T-helper 2 cell treated with Interferon-gamma antibody and Interleukin-4, amounts not matched to agents 5 μg/mL and 100 μg/mL, for 36 hours (primary cell): Measurements from ENCODE around the gene SLC4A8.

ENCODE experiments used
- DNase-seq: peaks from one replicate; pipeline ENCODE4 v3.0.0; 2021; ENCODE audit warnings: low spot score
- H3K27ac Mint-ChIP-seq: one replicate; pipeline ENCODE4 v1.8.0; 2021; ENCODE audit warnings: mild to moderate bottlenecking, mixed read lengths
- H3K27me3 Mint-ChIP-seq: one replicate; pipeline ENCODE4 v1.8.0; 2021; ENCODE audit warnings: low read depth, mixed read lengths
- H3K36me3 Mint-ChIP-seq: one replicate; pipeline ENCODE4 v1.8.0; 2021; ENCODE audit warnings: low read depth, mixed read lengths
- H3K4me1 Mint-ChIP-seq: one replicate; pipeline ENCODE4 v1.8.0; 2021; ENCODE audit warnings: low read depth, mixed read lengths
- H3K4me3 Mint-ChIP-seq: one replicate; pipeline ENCODE4 v1.8.0; 2022; ENCODE audit warnings: mild to moderate bottlenecking, moderate library complexity, mixed read lengths
- H3K9me3 Mint-ChIP-seq: one replicate; pipeline ENCODE4 v1.8.0; 2021; ENCODE audit warnings: mixed read lengths

SLC4A8 gene

GRCh38 chr12:51540996-51541395, 116.4 kb downstream of the SLC4A8 start:
- H3K4me3 Mint-ChIP-seq: no peak overlapping the region
- no peaks in the 10 kb centered on the region for H3K9me3 Mint-ChIP-seq
- peaks cover 2% of the 10 kb centered on the region for H3K27me3 Mint-ChIP-seq
- no peaks in the 10 kb centered on the region for H3K36me3 Mint-ChIP-seq
- DNase-seq: no peak
- H3K27ac Mint-ChIP-seq: no peak overlapping the region
- H3K4me1 Mint-ChIP-seq: no peaks in the 10 kb centered on the region

GRCh38 chr12:51546097-51546496, 121.5 kb downstream of the SLC4A8 start:
- H3K27me3 Mint-ChIP-seq: peaks cover 8% of the 10 kb centered on the region
- H3K4me1 Mint-ChIP-seq: no peaks in the 10 kb centered on the region
- H3K36me3 Mint-ChIP-seq: no peaks in the 10 kb centered on the region
- no peaks in the 10 kb centered on the region for H3K9me3 Mint-ChIP-seq
- H3K4me3 Mint-ChIP-seq: no peak overlapping the region
- H3K27ac Mint-ChIP-seq: no peak overlapping the region
- no peak for DNase-seq

GRCh38 chr12:51547606-51548005, 123.0 kb downstream of the SLC4A8 start:
- H3K4me1 Mint-ChIP-seq: no peaks in the 10 kb centered on the region
- peaks cover 15% of the 10 kb centered on the region for H3K27me3 Mint-ChIP-seq
- no peak overlapping the region for H3K27ac Mint-ChIP-seq
- H3K4me3 Mint-ChIP-seq: no peak overlapping the region
- DNase-seq: no peak
- no peaks in the 10 kb centered on the region for H3K9me3 Mint-ChIP-seq
- H3K36me3 Mint-ChIP-seq: no peaks in the 10 kb centered on the region

- Mint-ChIP-seq H3K4me3 (no peak overlapping the region), H3K27me3 (peaks cover 16% of the 10 kb centered on the region), H3K4me1 (no peaks in the 10 kb centered on the region), H3K27ac (no peak overlapping the region), H3K9me3 (no peaks in the 10 kb centered on the region), H3K36me3 (no peaks in the 10 kb centered on the region)
- DNase-seq: no peak
Measured at GRCh38 chr12:51548241-51548640, 123.6 kb downstream of the SLC4A8 start.

- peaks cover 22% of the 10 kb centered on the region for H3K27me3 Mint-ChIP-seq
- no peak overlapping the region for H3K4me3 Mint-ChIP-seq
- no peaks in the 10 kb centered on the region for H3K4me1 Mint-ChIP-seq
- no peaks in the 10 kb centered on the region for H3K36me3 Mint-ChIP-seq
- H3K27ac Mint-ChIP-seq: no peak overlapping the region
- no peaks in the 10 kb centered on the region for H3K9me3 Mint-ChIP-seq
- DNase-seq: no peak
Measured at GRCh38 chr12:51549637-51550036, 125.0 kb downstream of the SLC4A8 start.
